ENCODE results near the gene TTC7B.

Gene TTC7B

GRCh38 chr14:90721619-90722305, 94.5 kb downstream of the TTC7B start:
- TF ChIP-seq, protein P1, sequence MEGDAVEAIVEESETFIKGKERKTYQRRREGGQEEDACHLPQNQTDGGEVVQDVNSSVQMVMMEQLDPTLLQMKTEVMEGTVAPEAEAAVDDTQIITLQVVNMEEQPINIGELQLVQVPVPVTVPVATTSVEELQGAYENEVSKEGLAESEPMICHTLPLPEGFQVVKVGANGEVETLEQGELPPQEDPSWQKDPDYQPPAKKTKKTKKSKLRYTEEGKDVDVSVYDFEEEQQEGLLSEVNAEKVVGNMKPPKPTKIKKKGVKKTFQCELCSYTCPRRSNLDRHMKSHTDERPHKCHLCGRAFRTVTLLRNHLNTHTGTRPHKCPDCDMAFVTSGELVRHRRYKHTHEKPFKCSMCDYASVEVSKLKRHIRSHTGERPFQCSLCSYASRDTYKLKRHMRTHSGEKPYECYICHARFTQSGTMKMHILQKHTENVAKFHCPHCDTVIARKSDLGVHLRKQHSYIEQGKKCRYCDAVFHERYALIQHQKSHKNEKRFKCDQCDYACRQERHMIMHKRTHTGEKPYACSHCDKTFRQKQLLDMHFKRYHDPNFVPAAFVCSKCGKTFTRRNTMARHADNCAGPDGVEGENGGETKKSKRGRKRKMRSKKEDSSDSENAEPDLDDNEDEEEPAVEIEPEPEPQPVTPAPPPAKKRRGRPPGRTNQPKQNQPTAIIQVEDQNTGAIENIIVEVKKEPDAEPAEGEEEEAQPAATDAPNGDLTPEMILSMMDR (IDR thresholded peaks at IDR 0.05; ENCODE audit: low read depth, low read length) = no peak

GRCh38 chr14:90720832-90721231, 95.4 kb downstream of the TTC7B start:
- H3K4me3 ChIP-seq (replicated peaks in 1 of 2; ENCODE audit: low read depth in 2 of 2, low read length in 2 of 2) = no peak overlapping the region
- TF ChIP-seq, protein P1 (IDR thresholded peaks at IDR 0.05; ENCODE audit: low read depth, low read length) = no peak
- no peak for DNase-seq (ENCODE audit: low read depth in 2 of 2)

More at GRCh38 chr14:90721619-90722305, 94.5 kb downstream of the TTC7B start:
- peak in 1 of 2 donors; percentile 52 for DNase-seq (ENCODE audit: low read depth in 2 of 2)
- H3K4me3 ChIP-seq (replicated peaks in 1 of 2; ENCODE audit: low read depth in 2 of 2, low read length in 2 of 2) = no peak overlapping the region

DNA sequence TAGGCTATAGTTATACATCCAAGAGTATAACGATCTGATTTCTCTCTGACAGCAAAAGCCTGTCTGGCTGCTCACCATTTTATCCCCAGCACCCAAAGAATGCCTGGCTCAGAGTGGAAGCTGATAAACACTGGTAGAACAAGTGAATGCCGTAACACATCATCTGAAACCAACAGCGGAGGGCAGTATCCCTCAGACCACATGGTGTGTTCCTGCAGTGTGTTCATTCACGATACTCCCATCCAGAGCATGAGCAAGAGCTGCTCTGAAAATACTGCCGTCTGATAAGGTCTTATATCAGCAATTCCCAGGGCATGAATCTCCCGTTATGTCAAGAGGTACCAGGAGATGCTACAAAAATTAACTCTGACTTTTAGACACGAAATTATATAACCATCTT, 95.9 kb downstream of the TTC7B start:
- peak in 1 of 2 donors; percentile 10 for DNase-seq (ENCODE audit: low read depth in 2 of 2)
- TF ChIP-seq, protein P1 (IDR thresholded peaks at IDR 0.05; ENCODE audit: low read depth, low read length) = no peak

GRCh38 chr14:90717916-90718315, 98.3 kb downstream of the TTC7B start:
- TF ChIP-seq, protein P1 (IDR thresholded peaks at IDR 0.05; ENCODE audit: low read depth, low read length) = no peak
- no peak overlapping the region for H3K4me3 ChIP-seq (replicated peaks in 1 of 2; ENCODE audit: low read depth in 2 of 2, low read length in 2 of 2)
- peak; percentile 15 to 25 for DNase-seq (ENCODE audit: low read depth in 2 of 2)

More for the DNA sequence above, 95.9 kb downstream of the TTC7B start:
- no peak overlapping the region for H3K4me3 ChIP-seq (replicated peaks in 1 of 2; ENCODE audit: low read depth in 2 of 2, low read length in 2 of 2)

GRCh38 chr14:90715993-90716392, 100.2 kb downstream of the TTC7B start:
- TF ChIP-seq, protein P1 (IDR thresholded peaks at IDR 0.05; ENCODE audit: low read depth, low read length) = no peak
- no peak overlapping the region for H3K4me3 ChIP-seq (replicated peaks in 1 of 2; ENCODE audit: low read depth in 2 of 2, low read length in 2 of 2)
- DNase-seq (ENCODE audit: low read depth in 2 of 2) = no peak

GRCh38 chr14:90715495-90715894, 100.7 kb downstream of the TTC7B start:
- no peak for DNase-seq (ENCODE audit: low read depth in 2 of 2)
- TF ChIP-seq, protein P1 (IDR thresholded peaks at IDR 0.05; ENCODE audit: low read depth, low read length) = no peak
- no peak overlapping the region for H3K4me3 ChIP-seq (replicated peaks in 1 of 2; ENCODE audit: low read depth in 2 of 2, low read length in 2 of 2)
